AG08396 (cell line): ENCODE results near the gene SCRT2.
"Not testable (repeated sequence)": the region's sequence is repeated elsewhere in the genome, so short reads cannot be mapped to it uniquely, and the experiment has no call there.

ENCODE experiments used
- DNase-seq: peaks from one replicate; pipeline ENCODE4 v3.0.0; 2012; ENCODE audit warnings: low spot score, mixed read lengths

The SCRT2 gene

GRCh38 chr20:701401-702129 is 26.0 kb upstream of the SCRT2 start:
- no peak for DNase-seq

- no peak for DNase-seq
Observed at GRCh38 chr20:699811-700338, 24.3 kb upstream of the SCRT2 start.

- no peak for DNase-seq
Observed at GRCh38 chr20:699342-699741, 23.7 kb upstream of the SCRT2 start.

- no peak for DNase-seq
Observed at GRCh38 chr20:698276-698675, 22.7 kb upstream of the SCRT2 start.

GRCh38 chr20:697826-698225 is 22.2 kb upstream of the SCRT2 start:
- no peak for DNase-seq

- DNase-seq, result no peak
Observed at GRCh38 chr20:695165-695866, 19.7 kb upstream of the SCRT2 start.

GRCh38 chr20:694496-694895 is 18.9 kb upstream of the SCRT2 start:
- no peak for DNase-seq

GRCh38 chr20:693786-694185 is 18.2 kb upstream of the SCRT2 start:
- DNase-seq, result not testable (repeated sequence)

GRCh38 chr20:692044-692443 is 16.4 kb upstream of the SCRT2 start:
- no peak for DNase-seq

GRCh38 chr20:689947-690346 is 14.3 kb upstream of the SCRT2 start:
- no peak for DNase-seq

GRCh38 chr20:689348-689747 is 13.7 kb upstream of the SCRT2 start:
- no peak for DNase-seq

GRCh38 chr20:688809-689212 is 13.2 kb upstream of the SCRT2 start:
- no peak for DNase-seq

GRCh38 chr20:687468-688203 is 12.0 kb upstream of the SCRT2 start:
- no peak for DNase-seq

- no peak for DNase-seq
Observed at GRCh38 chr20:684676-685319, 9.2 kb upstream of the SCRT2 start.

GRCh38 chr20:682123-682522 is 6.5 kb upstream of the SCRT2 start:
- no peak for DNase-seq

GRCh38 chr20:680638-681187 is 5.1 kb upstream of the SCRT2 start:
- no peak for DNase-seq

GRCh38 chr20:677957-678356 is 2.4 kb upstream of the SCRT2 start:
- no peak for DNase-seq

- DNase-seq, result no peak
Observed at GRCh38 chr20:676967-677366, 1.4 kb upstream of the SCRT2 start.

GRCh38 chr20:676315-676937 is 824 bp upstream of the SCRT2 start:
- no peak for DNase-seq

- no peak for DNase-seq
Observed at GRCh38 chr20:675033-675452, 559 bp downstream of the SCRT2 start.

- DNase-seq, result no peak
Observed at GRCh38 chr20:673603-674001, 2.0 kb downstream of the SCRT2 start.
